ENCODE results near the gene RBM18.

RBM18 gene

GRCh38 chr9:122264360-122265148 lies at the start of gene RBM18, which contains the start of gene MRRF:
Gene RBM18 (minus strand): TSS chr9:122264840. CDS start chr9:122261492, 3,348 bp downstream.
Gene MRRF (plus strand): TSS chr9:122264882. CDS start chr9:122270892, 6,010 bp downstream.
- in situ Hi-C loops (cut with MboI; ENCODE audit: low sequenced_read_pairs): no loop called here

GRCh38 chr9:122314165-122314564 lies 49.5 kb upstream of the RBM18 start:
- in situ Hi-C loops (cut with MboI; ENCODE audit: low sequenced_read_pairs): no loop called here

GRCh38 chr9:122309861-122310260 lies 45.2 kb upstream of the RBM18 start:
- in situ Hi-C loops (cut with MboI; ENCODE audit: low sequenced_read_pairs): no loop called here

- in situ Hi-C loops (cut with MboI; ENCODE audit: low sequenced_read_pairs): no loop called here
Observed at GRCh38 chr9:122307925-122308324, 43.3 kb upstream of the RBM18 start.

- in situ Hi-C loops (cut with MboI; ENCODE audit: low sequenced_read_pairs): no loop called here
Observed at GRCh38 chr9:122307061-122307460, 42.4 kb upstream of the RBM18 start.

GRCh38 chr9:122302237-122303093 lies 37.8 kb upstream of the RBM18 start:
- in situ Hi-C loops (cut with MboI; ENCODE audit: low sequenced_read_pairs): no loop called here

GRCh38 chr9:122297512-122297911 lies 32.9 kb upstream of the RBM18 start:
- in situ Hi-C loops (cut with MboI; ENCODE audit: low sequenced_read_pairs): no loop called here

GRCh38 chr9:122294531-122294930 lies 29.9 kb upstream of the RBM18 start:
- in situ Hi-C loops (cut with MboI; ENCODE audit: low sequenced_read_pairs): no loop called here

GRCh38 chr9:122291458-122291857 lies 26.8 kb upstream of the RBM18 start:
- in situ Hi-C loops (cut with MboI; ENCODE audit: low sequenced_read_pairs): no loop called here

GRCh38 chr9:122287214-122287720 lies 22.6 kb upstream of the RBM18 start:
- in situ Hi-C loops (cut with MboI; ENCODE audit: low sequenced_read_pairs): no loop called here

- in situ Hi-C loops (cut with MboI; ENCODE audit: low sequenced_read_pairs): no loop called here
Observed at GRCh38 chr9:122286764-122287163, 22.1 kb upstream of the RBM18 start.

GRCh38 chr9:122281368-122281767 lies 16.7 kb upstream of the RBM18 start:
- in situ Hi-C loops (cut with MboI; ENCODE audit: low sequenced_read_pairs): no loop called here

GRCh38 chr9:122277285-122277897 lies 12.8 kb upstream of the RBM18 start:
- in situ Hi-C loops (cut with MboI; ENCODE audit: low sequenced_read_pairs): no loop called here

- in situ Hi-C loops (cut with MboI; ENCODE audit: low sequenced_read_pairs): no loop called here
Observed at GRCh38 chr9:122276096-122276495, 11.5 kb upstream of the RBM18 start.

GRCh38 chr9:122274055-122274454 lies 9.4 kb upstream of the RBM18 start:
- in situ Hi-C loops (cut with MboI; ENCODE audit: low sequenced_read_pairs): no loop called here

GRCh38 chr9:122268041-122268814 lies 3.6 kb upstream of the RBM18 start:
- in situ Hi-C loops (cut with MboI; ENCODE audit: low sequenced_read_pairs): no loop called here

- in situ Hi-C loops (cut with MboI; ENCODE audit: low sequenced_read_pairs): no loop called here
Observed at GRCh38 chr9:122265149-122265915, 692 bp upstream of the RBM18 start.

GRCh38 chr9:122263699-122264349 lies 816 bp downstream of the RBM18 start:
- in situ Hi-C loops (cut with MboI; ENCODE audit: low sequenced_read_pairs): no loop called here

- in situ Hi-C loops (cut with MboI; ENCODE audit: low sequenced_read_pairs): no loop called here
Observed at GRCh38 chr9:122262073-122262472, 2.6 kb downstream of the RBM18 start.

Data from hTERT RPE-1 (cell line).